Superior temporal gyrus (tissue), 1 donor: ENCODE measurements around the gene FAM217B.

Source experiments
- DNase-seq: peaks from one replicate; pipeline ENCODE4 v3.0.0-alpha.2; 2016; ENCODE audit errors: extremely low spot score

FAM217B gene

DNA sequence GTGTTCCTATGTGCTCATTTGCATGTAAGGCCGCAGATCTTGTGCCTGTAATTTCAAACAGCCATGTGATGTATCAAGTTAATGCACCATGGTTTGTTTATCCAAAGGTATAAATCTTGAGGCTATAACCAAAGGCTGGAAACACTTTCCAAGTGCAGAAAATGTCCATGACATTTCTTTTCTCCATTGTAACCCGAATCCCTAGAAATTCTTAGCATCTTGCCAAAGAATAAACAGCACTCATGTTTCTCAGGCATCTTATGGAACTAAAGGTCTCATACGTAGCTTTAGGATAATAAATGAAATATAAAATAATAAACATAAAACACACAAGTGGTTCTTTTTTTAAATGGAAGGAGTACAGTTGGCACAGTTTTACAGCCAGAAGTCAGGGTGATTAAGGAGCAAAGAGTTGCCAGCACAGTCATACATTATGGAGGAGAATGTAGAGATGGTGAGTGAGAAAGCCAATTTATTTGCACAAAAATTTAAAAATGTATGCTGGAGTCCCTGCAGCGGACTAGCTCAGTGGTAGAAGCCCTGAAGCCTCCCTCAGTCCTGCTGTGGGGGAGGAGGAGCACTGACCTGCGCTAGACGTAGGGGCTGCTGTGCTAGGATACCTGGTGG lies 36.1 kb downstream of the FAM217B start:
- no peak for DNase-seq

DNA sequence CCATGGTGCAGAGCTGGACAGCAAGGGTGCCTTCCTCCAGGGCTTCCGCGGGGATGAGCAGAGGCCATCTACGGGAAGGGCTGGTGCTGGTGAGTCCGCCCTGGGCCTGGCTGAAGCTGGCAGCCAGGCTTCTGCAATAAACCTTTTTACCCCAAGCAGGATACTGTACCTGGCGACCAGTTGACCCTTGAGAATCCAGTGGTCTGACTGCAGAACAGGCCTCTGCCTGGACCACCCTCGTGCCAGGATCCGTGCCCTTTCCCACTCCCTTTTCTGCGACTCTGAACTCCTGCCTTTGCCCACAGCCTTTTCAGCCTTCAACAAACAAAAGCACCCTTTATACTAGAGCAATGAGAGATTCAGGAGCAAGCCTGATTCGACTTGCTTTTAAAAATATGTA lies 36.9 kb downstream of the FAM217B start:
- peak; percentile 74 for DNase-seq

GRCh38 chr20:59983076-59983475 lies 42.9 kb downstream of the FAM217B start:
- DNase-seq, result no peak

GRCh38 chr20:59984541-59984940 lies 44.4 kb downstream of the FAM217B start:
- DNase-seq, result no peak

DNA sequence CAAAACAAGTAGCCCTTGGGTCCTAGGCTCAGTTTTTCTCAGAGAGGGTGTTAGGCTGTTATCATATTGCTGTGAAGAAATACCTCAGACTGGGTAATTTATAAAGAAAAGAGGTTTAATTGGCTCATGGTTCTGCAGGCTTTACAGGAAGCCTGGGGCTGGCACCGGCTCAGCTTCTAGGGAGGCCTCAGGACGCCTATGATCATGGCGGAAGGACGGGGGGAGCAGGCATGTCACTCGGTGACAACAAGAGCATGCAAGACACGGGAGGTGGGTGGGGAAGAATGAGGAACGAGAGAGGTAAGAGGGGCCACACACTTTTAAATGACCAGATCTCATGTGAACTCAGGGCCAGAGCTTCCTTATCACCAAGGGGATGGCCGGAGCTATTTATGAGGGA lies 45.0 kb downstream of the FAM217B start:
- DNase-seq, result no peak

DNA sequence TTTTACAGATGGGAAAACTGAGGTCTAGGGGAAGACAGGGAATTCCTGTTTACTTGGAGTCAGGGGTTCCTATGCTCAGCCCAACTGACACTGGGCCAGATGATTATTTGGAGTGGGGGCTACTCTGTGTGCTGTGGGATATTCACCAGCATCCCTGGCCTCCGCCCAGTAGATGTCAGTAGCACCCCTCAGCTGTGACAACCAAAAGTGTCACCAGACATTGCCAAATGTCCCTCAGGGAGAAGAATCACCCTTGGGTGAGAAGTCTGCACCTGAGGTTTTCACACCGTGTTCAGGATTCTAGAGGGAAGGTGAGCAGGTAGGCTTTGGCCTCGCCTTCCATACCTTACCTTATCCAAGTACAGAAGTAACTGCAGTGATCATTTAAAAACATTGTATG lies 45.7 kb downstream of the FAM217B start:
- no peak for DNase-seq

- no peak for DNase-seq
These were observed 46.9 kb downstream of the FAM217B start for GRCh38 chr20:59987135-59987534.

- no peak for DNase-seq
These were observed 48.0 kb downstream of the FAM217B start for GRCh38 chr20:59988141-59988540.

GRCh38 chr20:59992526-59993084 lies 52.4 kb downstream of the FAM217B start:
- peak; percentile 57 for DNase-seq

- DNase-seq, result no peak
These were observed 53.7 kb downstream of the FAM217B start for GRCh38 chr20:59993736-59994430.

- DNase-seq, result no peak
These were observed 54.5 kb downstream of the FAM217B start for GRCh38 chr20:59994697-59995122.

DNA sequence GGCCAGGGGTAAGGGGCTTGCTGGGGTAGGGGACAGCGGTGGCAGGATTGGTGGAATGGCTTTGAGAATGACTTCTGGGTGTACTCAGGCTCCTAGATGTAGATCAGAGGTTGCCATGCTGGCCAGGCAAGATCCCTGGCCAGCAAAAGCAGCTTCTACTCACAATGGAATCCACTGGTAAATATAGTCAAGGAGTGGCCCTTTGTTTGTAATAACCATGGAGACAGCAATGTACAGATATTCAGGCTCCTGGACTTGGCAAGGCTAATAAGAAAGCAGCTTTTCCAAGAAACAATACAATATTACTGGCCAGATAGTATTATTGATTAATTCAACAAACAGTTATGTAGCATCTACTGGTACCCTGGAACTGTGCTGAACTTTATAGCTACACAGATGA lies 55.9 kb downstream of the FAM217B start:
- DNase-seq, result no peak

GRCh38 chr20:59997896-59998295 lies 57.7 kb downstream of the FAM217B start:
- DNase-seq, result no peak
